Neural progenitor cell (in vitro differentiated cells): ENCODE measurements around the gene TCF19.

Experiments used
- CTCF ChIP-seq: fragments of 200-600 bp; sonication (generic); IDR thresholded peaks from 2 replicates; pipeline ENCODE4 v1.5.1; 2017; ENCODE audit warnings: antibody characterized with exemption, mild to moderate bottlenecking
- EZH2 ChIP-seq: fragments of 200-600 bp; sonication (generic); IDR thresholded peaks from 2 replicates; pipeline ENCODE4 v1.6.1; 2017; ENCODE audit warnings: antibody characterized with exemption, mild to moderate bottlenecking, moderate library complexity

- no peak for TF ChIP-seq CTCF
- TF ChIP-seq EZH2, result no peak
Observed at GRCh38 chr6:31193206-31193605, 34.8 kb downstream of the TCF19 start.
